GM12873 (cell line): Measurements from ENCODE around the gene HDAC2.

ENCODE experiments used
- TF ChIP-seq, protein P1 (sequence below): IDR thresholded peaks from 2 replicates; pipeline ENCODE4 v1.5.1; 2012; ENCODE audit warnings: low read depth, mild to moderate bottlenecking, moderate library complexity, low read length, control low read depth; ENCODE audit not compliant: insufficient read depth; ENCODE audit errors: missing control alignments

Gene HDAC2

DNA sequence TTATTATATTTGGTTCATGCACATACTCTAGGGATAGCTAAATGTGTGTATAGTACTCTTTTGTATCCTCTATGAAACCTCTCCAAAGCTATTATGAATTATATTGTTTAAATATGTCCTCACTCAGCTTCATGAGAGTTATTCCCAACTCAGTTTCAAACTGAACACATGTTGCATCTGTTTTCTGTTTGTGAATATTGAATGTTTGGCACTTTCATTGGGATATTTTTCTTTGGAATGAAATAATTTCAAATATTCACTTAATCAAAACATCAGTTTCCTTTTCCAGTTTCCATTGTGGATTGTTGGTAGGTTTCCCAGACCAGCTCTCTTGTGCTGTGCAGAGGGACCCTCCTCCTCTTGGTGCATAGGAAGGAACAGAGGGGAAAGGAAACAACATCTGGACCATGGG is 46.6 kb downstream of the HDAC2 start:
- TF ChIP-seq, protein P1, sequence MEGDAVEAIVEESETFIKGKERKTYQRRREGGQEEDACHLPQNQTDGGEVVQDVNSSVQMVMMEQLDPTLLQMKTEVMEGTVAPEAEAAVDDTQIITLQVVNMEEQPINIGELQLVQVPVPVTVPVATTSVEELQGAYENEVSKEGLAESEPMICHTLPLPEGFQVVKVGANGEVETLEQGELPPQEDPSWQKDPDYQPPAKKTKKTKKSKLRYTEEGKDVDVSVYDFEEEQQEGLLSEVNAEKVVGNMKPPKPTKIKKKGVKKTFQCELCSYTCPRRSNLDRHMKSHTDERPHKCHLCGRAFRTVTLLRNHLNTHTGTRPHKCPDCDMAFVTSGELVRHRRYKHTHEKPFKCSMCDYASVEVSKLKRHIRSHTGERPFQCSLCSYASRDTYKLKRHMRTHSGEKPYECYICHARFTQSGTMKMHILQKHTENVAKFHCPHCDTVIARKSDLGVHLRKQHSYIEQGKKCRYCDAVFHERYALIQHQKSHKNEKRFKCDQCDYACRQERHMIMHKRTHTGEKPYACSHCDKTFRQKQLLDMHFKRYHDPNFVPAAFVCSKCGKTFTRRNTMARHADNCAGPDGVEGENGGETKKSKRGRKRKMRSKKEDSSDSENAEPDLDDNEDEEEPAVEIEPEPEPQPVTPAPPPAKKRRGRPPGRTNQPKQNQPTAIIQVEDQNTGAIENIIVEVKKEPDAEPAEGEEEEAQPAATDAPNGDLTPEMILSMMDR = no peak

DNA sequence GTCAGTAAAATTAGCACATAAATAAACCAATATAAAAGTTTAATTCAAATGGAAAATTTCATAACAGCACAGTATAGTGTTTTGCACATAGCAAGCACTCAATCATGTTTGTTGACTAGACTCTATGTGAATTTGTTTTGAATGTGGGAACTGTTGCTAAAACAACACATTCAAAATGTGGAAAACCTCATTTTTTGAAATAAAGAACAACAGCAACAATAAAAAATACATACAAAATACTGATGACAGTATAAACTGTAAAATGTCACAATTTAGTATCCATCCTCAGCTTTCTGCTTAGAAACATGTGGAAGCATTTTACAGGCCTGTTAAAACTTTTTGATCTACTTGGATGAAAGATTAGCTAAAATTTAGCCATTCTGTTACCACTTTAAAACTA is 47.4 kb downstream of the HDAC2 start:
- TF ChIP-seq, protein P1 = no peak

- TF ChIP-seq, protein P1 = no peak
These were observed 49.5 kb downstream of the HDAC2 start for GRCh38 chr6:113921299-113921904.

- TF ChIP-seq, protein P1 = no peak
These were observed 50.2 kb downstream of the HDAC2 start for GRCh38 chr6:113920663-113921267.

DNA sequence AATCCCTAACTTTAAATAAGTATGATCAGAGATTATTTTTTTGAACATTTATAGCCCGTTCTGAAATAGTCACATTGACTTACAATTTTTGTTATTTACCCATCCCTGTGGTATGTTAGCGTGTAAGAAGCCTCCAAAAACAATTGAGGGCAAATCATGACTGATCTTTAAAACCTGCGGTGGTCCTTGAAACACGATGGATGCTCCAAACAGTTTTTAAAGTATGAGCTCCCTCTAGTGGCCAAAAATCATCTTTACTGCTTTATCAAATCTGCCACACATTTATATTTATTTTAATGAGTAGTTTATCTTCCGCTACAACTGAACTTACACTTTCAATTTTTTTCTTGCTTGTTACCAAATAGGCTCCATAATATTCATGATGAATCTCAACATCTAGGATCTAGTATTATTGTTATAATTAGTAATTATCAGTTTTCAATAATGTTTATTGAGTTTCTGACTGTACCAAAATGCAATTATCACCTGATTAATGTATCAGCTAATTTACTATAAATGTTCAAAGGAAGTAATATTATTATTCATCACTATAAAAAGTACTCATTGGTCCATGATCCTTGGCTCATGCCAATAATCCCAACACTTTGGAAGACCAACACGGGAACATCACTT is 61.6 kb downstream of the HDAC2 start:
- TF ChIP-seq, protein P1 = peak; percentile 54

DNA sequence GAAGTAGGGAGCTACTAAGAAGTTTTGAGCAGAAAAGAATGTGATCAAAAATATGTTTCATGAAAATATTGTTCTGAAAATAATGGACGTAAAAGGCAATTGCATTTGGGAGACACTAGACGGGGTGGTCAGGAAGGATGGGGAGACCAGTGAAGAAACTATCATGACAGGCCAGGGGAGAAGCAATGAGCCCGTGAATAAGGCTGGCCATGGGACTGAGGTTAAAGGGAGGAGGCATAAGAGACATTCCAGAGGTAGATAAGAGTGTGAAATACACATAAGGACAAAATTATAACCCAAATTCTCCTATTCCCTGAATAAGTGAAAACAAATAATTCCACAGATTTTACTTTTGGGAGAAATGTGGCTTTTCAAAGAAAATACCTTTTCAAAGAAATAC is 62.1 kb downstream of the HDAC2 start:
- TF ChIP-seq, protein P1 = no peak

DNA sequence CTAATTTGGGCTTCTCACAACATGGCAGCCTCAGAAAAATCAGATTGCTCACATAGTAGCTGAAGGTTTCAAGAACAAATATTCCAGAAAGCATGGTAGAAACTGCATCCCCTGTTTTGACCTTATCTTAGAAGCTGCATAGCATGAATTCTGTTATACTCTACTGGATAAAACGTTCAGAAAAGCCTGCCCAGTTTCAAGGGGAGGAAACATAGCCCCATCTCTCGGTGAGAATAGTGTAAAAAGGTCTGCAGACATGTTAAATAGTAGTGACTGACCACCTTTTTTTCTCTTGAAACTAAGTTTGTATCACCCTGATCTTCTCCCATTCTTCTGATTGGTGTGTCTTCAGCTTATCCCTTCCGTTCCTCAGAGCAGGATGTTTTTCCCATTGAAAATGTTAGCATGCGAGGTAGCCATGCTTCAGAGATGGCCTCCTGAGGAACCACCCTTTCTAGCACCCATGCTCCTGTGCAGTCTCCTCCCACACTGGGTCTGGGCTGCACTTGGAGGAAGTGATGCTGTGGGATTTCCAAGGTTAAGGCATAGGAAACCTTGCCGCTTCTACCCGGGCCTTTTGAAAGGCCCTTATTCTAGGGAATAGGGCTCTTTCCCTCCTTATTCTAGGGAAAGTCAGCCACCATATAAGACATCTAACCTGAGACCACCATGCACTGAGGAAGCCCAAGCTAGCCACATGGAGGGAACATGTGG is 63.7 kb downstream of the HDAC2 start:
- TF ChIP-seq, protein P1 = no peak
